OCI-LY1 (cell line): ENCODE results near the gene IVD.

ENCODE experiments used
- H2AFZ ChIP-seq: fragments of 200-600 bp; sonication (generic), shearing (Covaris generic); 2 replicates; pipeline ENCODE4 v1.6.0; 2014; ENCODE audit warnings: antibody characterized with exemption, mild to moderate bottlenecking, low read length
- H3F3A ChIP-seq: fragments of 200-600 bp; sonication (generic), shearing (Covaris generic); 2 replicates; pipeline ENCODE4 v1.6.0; 2014; ENCODE audit warnings: mild to moderate bottlenecking, antibody characterized with exemption, low read length, moderate library complexity; ENCODE audit not compliant: insufficient read depth
- H3K27ac ChIP-seq: fragments of 200-600 bp; sonication (generic); 2 replicates; pipeline ENCODE4 v1.5.1; 2014; ENCODE audit warnings: low read length, mixed run types, mild to moderate bottlenecking, low read depth; ENCODE audit not compliant: poor library complexity, severe bottlenecking
- H3K27me3 ChIP-seq: fragments of 200-600 bp; sonication (generic); 2 replicates; pipeline ENCODE4 v1.6.0; 2014; ENCODE audit warnings: antibody characterized with exemption, mild to moderate bottlenecking, low read length, moderate library complexity; ENCODE audit not compliant: insufficient read depth
- H3K36me3 ChIP-seq: fragments of 200-600 bp; sonication (generic); 2 replicates; pipeline ENCODE4 v1.6.1; 2014; ENCODE audit warnings: mild to moderate bottlenecking, antibody characterized with exemption, low read length, moderate library complexity, mixed read lengths; ENCODE audit not compliant: insufficient read depth
- H3K4me1 ChIP-seq: fragments of 200-600 bp; sonication (generic); 2 replicates; pipeline ENCODE4 v1.5.1; 2014; ENCODE audit warnings: mild to moderate bottlenecking, low read length, moderate library complexity; ENCODE audit not compliant: insufficient read depth, severe bottlenecking
- H3K4me2 ChIP-seq: fragments of 200-600 bp; sonication (generic), shearing (Covaris generic); 2 replicates; pipeline ENCODE4 v1.6.1; 2014; ENCODE audit warnings: low read length
- H3K4me3 ChIP-seq: fragments of 200-600 bp; sonication (generic); 2 replicates; pipeline ENCODE4 v1.5.1; 2014; ENCODE audit warnings: low read length, low read depth, mild to moderate bottlenecking, mixed read lengths; ENCODE audit not compliant: poor library complexity, severe bottlenecking
- H3K79me2 ChIP-seq: fragments of 200-600 bp; shearing (Covaris generic); 2 replicates; pipeline ENCODE4 v1.6.1; 2016; ENCODE audit warnings: mixed run types, low read length, mixed read lengths; ENCODE audit not compliant: insufficient read depth
- H3K9ac ChIP-seq: fragments of 200-600 bp; sonication (generic), shearing (Covaris generic); 2 replicates; pipeline ENCODE4 v1.6.1; 2014; ENCODE audit warnings: mild to moderate bottlenecking, low read length, mixed read lengths
- H3K9me2 ChIP-seq: fragments of 200-600 bp; sonication (generic), shearing (Covaris generic); 2 replicates; pipeline ENCODE4 v1.6.1; 2014; ENCODE audit warnings: low read depth, mild to moderate bottlenecking, low read length, mixed read lengths
- H3K9me3 ChIP-seq: fragments of 200-600 bp; shearing (Covaris generic); 2 replicates; pipeline ENCODE4 v1.6.1; 2014; ENCODE audit warnings: low read length, mixed read lengths
- H4K20me1 ChIP-seq: fragments of 200-600 bp; sonication (generic), shearing (Covaris generic); 2 replicates; pipeline ENCODE4 v1.6.0; 2016; ENCODE audit warnings: mild to moderate bottlenecking, low read length; ENCODE audit not compliant: insufficient read depth
- EZH2 ChIP-seq: fragments of 200-600 bp; sonication (generic), shearing (Covaris generic); IDR thresholded peaks from 2 replicates; pipeline ENCODE4 v1.8.0; 2017; ENCODE audit warnings: borderline replicate concordance, mixed run types, mild to moderate bottlenecking, antibody characterized with exemption, low read length, moderate library complexity, mixed read lengths
- TF ChIP-seq, protein P1 (sequence below): fragments of 200-600 bp; sonication (generic), shearing (Covaris generic); IDR thresholded peaks from 2 replicates; pipeline ENCODE4 v1.5.1; 2017; ENCODE audit warnings: mild to moderate bottlenecking, antibody characterized with exemption, low read length, moderate library complexity, mixed read lengths

IVD gene

DNA sequence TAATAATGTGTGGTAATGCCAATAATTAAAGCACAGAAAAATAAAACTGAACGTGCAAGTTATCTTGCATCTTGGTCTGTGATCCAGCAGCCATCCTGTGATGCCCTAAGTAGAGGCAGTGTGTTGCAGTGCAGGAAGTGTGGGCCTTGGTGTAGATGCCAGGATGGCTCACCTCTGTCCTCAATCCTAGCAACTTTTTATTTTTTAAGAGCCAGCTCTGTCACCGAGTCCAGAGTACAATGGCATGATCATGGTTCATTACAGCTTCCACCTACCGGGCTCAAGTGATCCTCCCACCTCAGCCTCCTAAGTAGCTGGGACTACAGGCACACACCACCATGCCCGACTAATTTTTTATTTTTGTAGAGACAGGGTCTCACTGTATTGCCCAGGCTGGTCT, 42.8 kb downstream of the IVD start:
- no peaks in the 10 kb centered on the region; the same call in 1 of the 2 replicates for H3K27me3 ChIP-seq
- H3K36me3 ChIP-seq, result no peaks in the 10 kb centered on the region; the same call in 1 of the 2 replicates
- H2AFZ ChIP-seq, result no peak overlapping the region
- H3K9ac ChIP-seq, result no peak overlapping the region
- no peak overlapping the region for H3K4me2 ChIP-seq
- H3F3A ChIP-seq, result no peaks in the 10 kb centered on the region
- no peaks in the 10 kb centered on the region for H3K9me3 ChIP-seq
- H3K27ac ChIP-seq, result no peak overlapping the region
- TF ChIP-seq EZH2, result no peak
- TF ChIP-seq, protein P1, sequence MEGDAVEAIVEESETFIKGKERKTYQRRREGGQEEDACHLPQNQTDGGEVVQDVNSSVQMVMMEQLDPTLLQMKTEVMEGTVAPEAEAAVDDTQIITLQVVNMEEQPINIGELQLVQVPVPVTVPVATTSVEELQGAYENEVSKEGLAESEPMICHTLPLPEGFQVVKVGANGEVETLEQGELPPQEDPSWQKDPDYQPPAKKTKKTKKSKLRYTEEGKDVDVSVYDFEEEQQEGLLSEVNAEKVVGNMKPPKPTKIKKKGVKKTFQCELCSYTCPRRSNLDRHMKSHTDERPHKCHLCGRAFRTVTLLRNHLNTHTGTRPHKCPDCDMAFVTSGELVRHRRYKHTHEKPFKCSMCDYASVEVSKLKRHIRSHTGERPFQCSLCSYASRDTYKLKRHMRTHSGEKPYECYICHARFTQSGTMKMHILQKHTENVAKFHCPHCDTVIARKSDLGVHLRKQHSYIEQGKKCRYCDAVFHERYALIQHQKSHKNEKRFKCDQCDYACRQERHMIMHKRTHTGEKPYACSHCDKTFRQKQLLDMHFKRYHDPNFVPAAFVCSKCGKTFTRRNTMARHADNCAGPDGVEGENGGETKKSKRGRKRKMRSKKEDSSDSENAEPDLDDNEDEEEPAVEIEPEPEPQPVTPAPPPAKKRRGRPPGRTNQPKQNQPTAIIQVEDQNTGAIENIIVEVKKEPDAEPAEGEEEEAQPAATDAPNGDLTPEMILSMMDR, result no peak
- H3K4me3 ChIP-seq, result no peak overlapping the region
- H3K9me2 ChIP-seq, result no peaks in the 10 kb centered on the region
- H3K79me2 ChIP-seq, result no peaks in the 10 kb centered on the region; the same call in 1 of the 2 replicates
- H3K4me1 ChIP-seq, result peaks cover 15% of the 10 kb centered on the region
- H4K20me1 ChIP-seq, result peaks cover 4% of the 10 kb centered on the region; the same call in 1 of the 2 replicates

DNA sequence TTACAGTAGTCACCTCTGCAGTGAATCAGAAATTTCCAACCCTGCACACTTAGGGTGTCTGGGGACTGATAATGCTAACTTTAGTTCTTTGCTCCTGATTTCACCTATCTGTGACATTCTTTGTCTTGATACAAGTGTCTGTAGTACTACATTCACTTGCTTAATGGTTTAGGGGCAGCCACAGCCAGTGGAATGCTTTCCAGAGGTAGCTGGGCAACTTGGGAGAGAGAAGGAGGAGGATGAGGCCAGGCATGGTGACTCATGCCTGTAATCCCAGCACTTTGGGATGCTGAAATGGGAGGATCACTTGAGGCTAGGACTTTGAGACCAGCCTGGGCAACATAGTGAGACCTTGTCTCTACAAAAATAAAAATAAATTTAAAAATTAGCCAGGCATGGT, 43.7 kb downstream of the IVD start:
- no peaks in the 10 kb centered on the region for H4K20me1 ChIP-seq
- no peak overlapping the region for H3K4me2 ChIP-seq
- no peak for TF ChIP-seq EZH2
- H3K36me3 ChIP-seq, result no peaks in the 10 kb centered on the region; the same call in 1 of the 2 replicates
- H3K4me3 ChIP-seq, result no peak overlapping the region
- H3K9me3 ChIP-seq, result no peaks in the 10 kb centered on the region
- H3K9me2 ChIP-seq, result no peaks in the 10 kb centered on the region
- no peak overlapping the region for H3K27ac ChIP-seq
- H3K4me1 ChIP-seq, result peaks cover 15% of the 10 kb centered on the region
- H3K9ac ChIP-seq, result no peak overlapping the region
- H3F3A ChIP-seq, result no peaks in the 10 kb centered on the region
- H3K79me2 ChIP-seq, result no peaks in the 10 kb centered on the region; the same call in 1 of the 2 replicates
- H3K27me3 ChIP-seq, result no peaks in the 10 kb centered on the region
- H2AFZ ChIP-seq, result no peak overlapping the region

DNA sequence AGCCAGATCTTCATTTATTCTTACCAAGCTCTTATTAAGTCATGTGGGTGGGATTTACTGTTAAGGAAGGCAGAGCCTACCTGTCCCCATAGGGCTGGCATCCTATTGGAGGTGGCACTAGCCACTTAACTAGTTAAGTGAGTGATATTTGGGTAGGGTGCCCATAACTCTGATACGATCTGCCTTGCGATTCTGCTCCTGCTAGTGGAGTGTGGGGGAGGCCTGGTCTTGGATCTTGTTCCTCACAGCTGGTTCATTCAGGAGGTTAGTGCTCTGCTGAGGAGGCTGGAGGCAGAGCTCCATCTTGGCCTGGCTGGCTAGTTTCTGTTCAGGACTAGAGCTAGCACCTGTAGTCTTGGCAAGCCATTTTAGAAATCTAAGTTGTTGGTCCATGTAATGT, 44.5 kb downstream of the IVD start:
- H2AFZ ChIP-seq, result no peak overlapping the region
- H3K9ac ChIP-seq, result no peak overlapping the region
- H3K27ac ChIP-seq, result no peak overlapping the region
- no peaks in the 10 kb centered on the region for H3K9me2 ChIP-seq
- H3K79me2 ChIP-seq, result no peaks in the 10 kb centered on the region; the same call in 1 of the 2 replicates
- no peaks in the 10 kb centered on the region for H4K20me1 ChIP-seq
- peaks cover 15% of the 10 kb centered on the region for H3K4me1 ChIP-seq
- H3K4me2 ChIP-seq, result no peak overlapping the region
- no peaks in the 10 kb centered on the region; the same call in 1 of the 2 replicates for H3K36me3 ChIP-seq
- H3K9me3 ChIP-seq, result no peaks in the 10 kb centered on the region
- H3K4me3 ChIP-seq, result no peak overlapping the region
- TF ChIP-seq EZH2, result no peak
- TF ChIP-seq, protein P1, result no peak
- H3F3A ChIP-seq, result no peaks in the 10 kb centered on the region
- H3K27me3 ChIP-seq, result no peaks in the 10 kb centered on the region

DNA sequence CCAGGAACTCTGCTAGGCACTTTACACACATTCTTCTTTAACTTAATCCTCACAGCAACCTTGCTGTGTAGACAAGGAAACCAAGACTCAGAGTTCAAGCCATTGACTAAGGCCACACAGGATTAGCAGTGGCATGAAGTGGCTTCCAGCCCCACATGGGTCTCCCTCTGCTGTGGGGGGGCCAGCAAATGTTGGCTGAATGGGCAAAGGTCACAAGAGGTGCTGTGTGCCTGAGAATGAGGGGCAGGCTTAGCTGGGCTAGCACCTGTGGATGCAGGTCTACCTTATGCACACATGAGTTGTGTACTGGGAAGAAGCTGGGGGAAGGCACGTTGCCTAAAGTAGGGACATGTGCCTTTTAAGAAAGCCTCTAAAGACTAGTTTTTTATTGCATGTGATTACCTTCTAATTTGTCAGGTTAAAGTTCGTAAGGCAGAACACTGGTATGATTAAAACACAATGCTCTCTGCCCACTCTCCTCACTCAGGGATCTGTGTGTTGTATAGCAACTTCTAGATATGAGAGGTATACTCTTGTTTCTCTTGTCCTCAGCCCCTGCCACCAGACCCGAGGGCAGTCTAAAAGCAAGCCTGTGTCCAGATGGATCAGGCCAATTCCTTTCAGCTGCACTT, 46.0 kb downstream of the IVD start:
- Histone ChIP-seq H2AFZ (no peak overlapping the region), H3F3A (no peaks in the 10 kb centered on the region), H3K27ac (no peak overlapping the region), H3K4me1 (peaks cover 15% of the 10 kb centered on the region), H3K79me2 (no peaks in the 10 kb centered on the region; the same call in 1 of the 2 replicates), H3K4me2 (no peak overlapping the region), H4K20me1 (no peaks in the 10 kb centered on the region), H3K9me3 (no peaks in the 10 kb centered on the region), H3K9me2 (no peaks in the 10 kb centered on the region), H3K4me3 (no peak overlapping the region), H3K36me3 (no peaks in the 10 kb centered on the region), H3K27me3 (no peaks in the 10 kb centered on the region), H3K9ac (no peak overlapping the region)
- TF ChIP-seq, protein P1, result no peak
- TF ChIP-seq EZH2, result no peak
